DND-41 (cell line): ENCODE data around the gene ABCA7.

ENCODE experiments used
- ATAC-seq: fragments of 200-7000 bp; cut with Tn5 transposase; 3 replicates; pipeline ENCODE4 v1.9.1; 2021; ENCODE audit warnings: low read depth; ENCODE audit not compliant: insufficient read depth
- DNase-seq: peaks from one replicate; pipeline ENCODE4 v3.0.0-alpha.2; 2020
- H2AFZ ChIP-seq: 2 replicates; pipeline ENCODE4 v1.6.0; 2012; ENCODE audit warnings: low read depth, low read length
- H3K27ac ChIP-seq: 2 replicates; pipeline ENCODE4 v1.5.1; 2012; ENCODE audit warnings: low read length, inconsistent platforms
- H3K27me3 ChIP-seq: fragments of 200-600 bp; sonication (generic); 2 replicates; pipeline ENCODE4 v1.6.0; 2012; ENCODE audit warnings: low read length, mild to moderate bottlenecking, inconsistent platforms; ENCODE audit not compliant: insufficient read depth, poor library complexity
- H3K36me3 ChIP-seq: 2 replicates; pipeline ENCODE4 v1.5.1; 2012; ENCODE audit warnings: low read length, inconsistent platforms; ENCODE audit not compliant: insufficient read depth
- H3K4me1 ChIP-seq: 2 replicates; pipeline ENCODE4 v1.5.1; 2012; ENCODE audit warnings: mild to moderate bottlenecking, low read length; ENCODE audit not compliant: insufficient read depth
- H3K4me2 ChIP-seq: 2 replicates; pipeline ENCODE4 v1.6.0; 2012; ENCODE audit warnings: mild to moderate bottlenecking, moderate library complexity, low read length, inconsistent platforms; ENCODE audit not compliant: insufficient read depth
- H3K4me3 ChIP-seq, 2 experiments: fragments of 200-600 bp in 1 of 2; shearing (Covaris generic) in 1 of 2; 2 replicates each; pipeline ENCODE4 v1.5.1; 2012 to 2016; ENCODE audit warnings: inconsistent platforms in 2 of 2, low read length in 2 of 2, mild to moderate bottlenecking in 2 of 2, low read depth in 1 of 2, moderate library complexity in 1 of 2
- H3K79me2 ChIP-seq: 2 replicates; pipeline ENCODE4 v1.6.0; 2012; ENCODE audit warnings: low read length, inconsistent platforms; ENCODE audit not compliant: insufficient read depth
- H3K9ac ChIP-seq: 2 replicates; pipeline ENCODE4 v1.6.0; 2012; ENCODE audit warnings: low read depth, mild to moderate bottlenecking, inconsistent platforms, low read length, moderate library complexity
- H3K9me3 ChIP-seq: 2 replicates; pipeline ENCODE4 v1.5.1; 2012; ENCODE audit warnings: low read length, moderate library complexity, mild to moderate bottlenecking, inconsistent platforms; ENCODE audit not compliant: insufficient read depth, severe bottlenecking
- H4K20me1 ChIP-seq: 2 replicates; pipeline ENCODE4 v1.6.0; 2012; ENCODE audit warnings: low read length; ENCODE audit not compliant: insufficient read depth
- EZH2 ChIP-seq: IDR thresholded peaks from 3 replicates; pipeline ENCODE4 v1.6.1; 2012; ENCODE audit warnings: borderline replicate concordance, low read depth, mild to moderate bottlenecking, moderate library complexity, low read length, inconsistent platforms; ENCODE audit not compliant: severe bottlenecking
- TF ChIP-seq, protein P1 (sequence below): IDR thresholded peaks from 2 replicates; pipeline ENCODE4 v1.5.1; 2012; ENCODE audit warnings: borderline replicate concordance, low read length, moderate library complexity, mild to moderate bottlenecking; ENCODE audit not compliant: poor library complexity, severe bottlenecking; ENCODE audit errors: extremely low read depth

ABCA7 gene

DNA sequence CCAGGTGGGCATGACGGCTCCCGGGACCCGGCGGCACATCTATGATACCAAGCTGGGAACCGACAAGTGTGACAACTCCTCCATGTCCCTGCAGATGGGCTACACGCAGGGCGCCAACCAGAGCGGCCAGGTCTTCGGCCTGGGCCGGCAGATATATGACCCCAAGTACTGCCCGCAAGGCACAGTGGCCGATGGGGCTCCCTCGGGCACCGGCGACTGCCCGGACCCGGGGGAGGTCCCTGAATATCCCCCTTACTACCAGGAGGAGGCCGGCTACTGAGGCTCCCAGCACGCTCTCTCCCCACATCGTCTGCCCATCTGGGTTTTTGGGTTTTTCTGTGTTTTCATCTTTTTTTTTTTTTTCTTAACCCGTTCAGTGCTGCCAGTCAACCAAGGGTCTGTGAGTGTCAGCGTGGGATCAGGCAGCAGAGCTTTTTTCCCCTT is 2.3 kb upstream of the ABCA7 start:
- Histone ChIP-seq H2AFZ (peak overlapping the region; percentile 64), H3K27me3 (no peaks in the 10 kb centered on the region), H3K36me3 (peaks cover 7% of the 10 kb centered on the region), H3K4me2 (peak overlapping the region; percentile 57), H3K27ac (peak overlapping the region; percentile 68), H3K9me3 (no peaks in the 10 kb centered on the region), H3K9ac (peak overlapping the region; percentile 39), H3K4me1 (peaks cover 48% of the 10 kb centered on the region), H3K79me2 (no peaks in the 10 kb centered on the region), H4K20me1 (0 out of 2 replicates have a peak, but pooled peaks cover 5% of the 10 kb centered on the region), H3K4me3 (peak overlapping the region in 1 of 2 experiments; percentile 28; a peak in 2 of 4 replicates)
- TF ChIP-seq, protein P1, sequence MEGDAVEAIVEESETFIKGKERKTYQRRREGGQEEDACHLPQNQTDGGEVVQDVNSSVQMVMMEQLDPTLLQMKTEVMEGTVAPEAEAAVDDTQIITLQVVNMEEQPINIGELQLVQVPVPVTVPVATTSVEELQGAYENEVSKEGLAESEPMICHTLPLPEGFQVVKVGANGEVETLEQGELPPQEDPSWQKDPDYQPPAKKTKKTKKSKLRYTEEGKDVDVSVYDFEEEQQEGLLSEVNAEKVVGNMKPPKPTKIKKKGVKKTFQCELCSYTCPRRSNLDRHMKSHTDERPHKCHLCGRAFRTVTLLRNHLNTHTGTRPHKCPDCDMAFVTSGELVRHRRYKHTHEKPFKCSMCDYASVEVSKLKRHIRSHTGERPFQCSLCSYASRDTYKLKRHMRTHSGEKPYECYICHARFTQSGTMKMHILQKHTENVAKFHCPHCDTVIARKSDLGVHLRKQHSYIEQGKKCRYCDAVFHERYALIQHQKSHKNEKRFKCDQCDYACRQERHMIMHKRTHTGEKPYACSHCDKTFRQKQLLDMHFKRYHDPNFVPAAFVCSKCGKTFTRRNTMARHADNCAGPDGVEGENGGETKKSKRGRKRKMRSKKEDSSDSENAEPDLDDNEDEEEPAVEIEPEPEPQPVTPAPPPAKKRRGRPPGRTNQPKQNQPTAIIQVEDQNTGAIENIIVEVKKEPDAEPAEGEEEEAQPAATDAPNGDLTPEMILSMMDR, result no peak
- no peak for TF ChIP-seq EZH2
- DNase-seq, result no peak
- ATAC-seq, result no peak

DNA sequence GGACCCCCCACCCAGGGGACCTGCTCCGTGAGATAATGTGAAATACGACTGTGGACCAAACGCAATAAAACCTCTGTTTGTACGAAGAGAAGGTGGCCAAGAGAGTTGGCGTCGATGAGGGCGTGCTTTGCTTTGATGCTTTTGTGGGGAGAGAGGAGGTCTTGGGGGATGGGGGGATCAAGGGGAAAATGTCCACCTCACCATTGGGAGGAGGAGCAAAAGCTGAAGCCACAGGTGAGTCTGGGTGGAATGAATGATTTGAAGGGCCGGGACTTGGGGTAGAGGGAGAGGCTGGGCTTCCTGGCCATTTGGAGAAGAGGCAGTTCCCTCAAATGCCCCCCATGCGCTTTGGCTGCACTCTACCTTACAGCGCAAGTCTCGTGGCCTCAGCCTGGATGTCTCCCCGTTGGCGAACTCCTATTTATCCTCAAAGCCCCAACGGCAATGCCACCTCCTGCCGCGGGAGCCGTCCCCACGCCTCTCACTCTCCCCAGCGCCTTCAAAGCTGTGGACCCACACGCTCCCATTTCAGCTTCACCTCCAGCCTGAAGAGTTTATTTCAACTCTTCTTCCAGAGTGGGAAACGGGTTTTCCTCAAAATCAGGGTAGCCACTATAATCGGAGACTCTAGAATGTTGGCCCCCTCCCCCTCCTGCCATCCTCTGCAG is 795 bp upstream of the ABCA7 start:
- TF ChIP-seq, protein P1, result no peak
- TF ChIP-seq EZH2, result no peak
- H3K27ac ChIP-seq, result peak overlapping the region; percentile 51; the same call in 1 of the 2 replicates
- peak overlapping the region in 1 of 2 experiments; percentile 79; a peak in 2 of 4 replicates for H3K4me3 ChIP-seq

DNA sequence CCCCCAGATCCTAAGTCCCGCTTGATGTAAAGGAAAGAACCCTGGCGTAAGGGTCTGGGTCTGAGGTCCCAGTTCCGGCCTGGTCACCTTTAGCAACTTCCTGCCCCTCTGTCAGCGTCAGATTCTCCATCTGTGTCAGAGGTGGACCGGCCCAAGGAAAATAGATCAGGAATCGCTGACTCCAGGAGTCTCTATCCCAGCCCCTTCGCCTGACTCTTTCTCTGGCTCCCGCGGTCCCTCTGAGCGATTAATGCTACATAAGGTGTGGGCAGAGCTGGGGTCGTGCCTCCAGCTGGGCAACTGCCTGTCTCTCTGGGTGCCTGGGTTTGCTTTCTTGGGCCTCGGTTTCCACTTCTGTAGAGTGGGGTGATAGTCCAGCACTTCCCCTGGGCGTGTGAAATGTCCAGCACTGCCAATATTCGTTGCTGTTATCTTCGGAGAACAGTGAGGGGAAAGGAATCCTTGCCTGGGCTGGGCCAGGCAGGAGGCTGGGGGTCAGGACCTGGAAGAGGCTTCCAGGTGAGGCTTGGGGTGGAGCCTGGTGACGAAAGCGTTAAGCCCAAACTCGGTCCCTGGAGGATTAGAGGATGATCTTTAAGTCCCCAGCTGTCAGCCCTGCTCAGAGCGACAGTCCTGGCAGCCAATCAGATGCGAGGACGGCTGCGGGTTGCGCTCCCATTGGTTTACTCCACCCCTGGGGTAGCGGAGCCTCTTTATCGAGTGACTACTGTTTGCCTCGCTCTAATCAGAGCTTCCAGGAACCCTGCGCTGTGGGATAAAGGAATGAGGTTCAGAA is 767 bp downstream of the ABCA7 start:
- Histone ChIP-seq H3K4me1 (peaks cover 48% of the 10 kb centered on the region), H3K27ac (peak overlapping the region; percentile 54)

More for the DNA sequence above, 795 bp upstream of the ABCA7 start:
- Histone ChIP-seq H4K20me1 (peaks cover 8% of the 10 kb centered on the region; the same call in 1 of the 2 replicates), H3K27me3 (no peaks in the 10 kb centered on the region), H3K4me2 (peak overlapping the region; percentile 95), H2AFZ (peak overlapping the region; percentile 75), H3K9ac (peak overlapping the region; percentile 62), H3K36me3 (peaks cover 10% of the 10 kb centered on the region), H3K9me3 (no peaks in the 10 kb centered on the region), H3K4me1 (peaks cover 48% of the 10 kb centered on the region), H3K79me2 (no peaks in the 10 kb centered on the region)
- ATAC-seq, result no peak
- no peak for DNase-seq

More for the DNA sequence above, 767 bp downstream of the ABCA7 start:
- H4K20me1 ChIP-seq, result peaks cover 8% of the 10 kb centered on the region; the same call in 1 of the 2 replicates
- peak overlapping the region; percentile 74 for H2AFZ ChIP-seq
- H3K79me2 ChIP-seq, result no peaks in the 10 kb centered on the region
- ATAC-seq (peak; percentile 71), DNase-seq (peak; percentile 92)
- H3K36me3 ChIP-seq, result peaks cover 16% of the 10 kb centered on the region
- H3K4me2 ChIP-seq, result peak overlapping the region; percentile 95
- no peaks in the 10 kb centered on the region for H3K27me3 ChIP-seq
- H3K9me3 ChIP-seq, result no peaks in the 10 kb centered on the region
- peak overlapping the region; percentile 62 for H3K9ac ChIP-seq
- peak overlapping the region; percentile 39 to 79 for H3K4me3 ChIP-seq
- no peak for TF ChIP-seq EZH2
- TF ChIP-seq, protein P1, result no peak
